ENCODE data around the gene NTRK2.

The NTRK2 gene

GRCh38 chr9:84940294-84940693 lies 270.8 kb downstream of the NTRK2 start:
- H3K27me3 Mint-ChIP-seq: no peaks in the 10 kb centered on the region
- no peaks in the 10 kb centered on the region for H3K9me3 Mint-ChIP-seq
- no peaks in the 10 kb centered on the region for H3K36me3 Mint-ChIP-seq (ENCODE audit: insufficient read depth)
- DNase-seq (ENCODE audit: low spot score in 2 of 2): no peak
- no peak overlapping the region for H3K4me3 Mint-ChIP-seq
- H3K27ac Mint-ChIP-seq (ENCODE audit: low read depth): no peak overlapping the region
- no peaks in the 10 kb centered on the region for H3K4me1 Mint-ChIP-seq
- no peak for ATAC-seq (replicated peaks; ENCODE audit: extremely low read depth, poor library complexity, severe bottlenecking)

- H3K27me3 Mint-ChIP-seq: no peaks in the 10 kb centered on the region
- H3K4me3 Mint-ChIP-seq: no peak overlapping the region
- H3K27ac Mint-ChIP-seq (ENCODE audit: low read depth): no peak overlapping the region
- ATAC-seq (replicated peaks; ENCODE audit: extremely low read depth, poor library complexity, severe bottlenecking) (no peak), DNase-seq (ENCODE audit: low spot score in 2 of 2) (no peak)
- no peaks in the 10 kb centered on the region for H3K4me1 Mint-ChIP-seq
- no peaks in the 10 kb centered on the region for H3K36me3 Mint-ChIP-seq (ENCODE audit: insufficient read depth)
- H3K9me3 Mint-ChIP-seq: no peaks in the 10 kb centered on the region
Measured at GRCh38 chr9:84941792-84942191, 272.3 kb downstream of the NTRK2 start.

- Mint-ChIP-seq H3K27ac (ENCODE audit: low read depth) (no peak overlapping the region), H3K4me3 (no peak overlapping the region), H3K9me3 (no peaks in the 10 kb centered on the region), H3K4me1 (no peaks in the 10 kb centered on the region), H3K36me3 (ENCODE audit: insufficient read depth) (peaks cover 3% of the 10 kb centered on the region), H3K27me3 (no peaks in the 10 kb centered on the region)
- DNase-seq (ENCODE audit: low spot score in 2 of 2) (no peak), ATAC-seq (replicated peaks; ENCODE audit: extremely low read depth, poor library complexity, severe bottlenecking) (no peak)
Measured at GRCh38 chr9:84943482-84944050, 274.0 kb downstream of the NTRK2 start.

GRCh38 chr9:84945878-84946538 lies 276.5 kb downstream of the NTRK2 start:
- no peak for ATAC-seq (replicated peaks; ENCODE audit: extremely low read depth, poor library complexity, severe bottlenecking)

DNA sequence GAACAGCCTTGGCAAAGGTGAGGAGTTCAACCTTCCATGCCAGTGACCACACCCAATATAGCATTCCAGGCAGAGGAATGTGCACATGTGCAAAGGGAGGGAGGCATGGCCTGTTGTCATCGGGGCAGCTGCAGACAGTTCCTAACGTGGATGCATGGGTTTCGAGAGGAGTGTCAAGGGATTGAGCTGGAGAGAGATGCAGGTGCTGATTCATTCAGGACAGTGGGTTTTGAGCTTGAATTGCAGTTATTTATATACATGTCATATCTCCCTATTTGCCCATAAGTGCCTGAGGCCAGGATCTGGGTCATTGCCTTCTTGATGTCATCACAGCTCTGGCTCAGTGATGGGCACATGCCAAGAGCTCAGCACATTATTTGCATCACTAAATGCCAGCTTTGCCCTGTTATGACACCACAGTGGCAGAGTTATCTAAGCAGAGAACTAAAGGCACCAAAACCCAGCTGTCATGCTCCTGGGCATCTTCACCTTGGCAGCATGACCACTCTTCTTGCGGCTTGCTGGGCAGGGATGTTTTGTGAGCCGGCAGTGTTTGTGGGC lies 278.0 kb downstream of the NTRK2 start:
- no peak for ATAC-seq (replicated peaks; ENCODE audit: extremely low read depth, poor library complexity, severe bottlenecking)
- DNase-seq (ENCODE audit: low spot score in 2 of 2): no peak
- H3K4me3 Mint-ChIP-seq: no peak overlapping the region
- no peaks in the 10 kb centered on the region for H3K27me3 Mint-ChIP-seq
- H3K36me3 Mint-ChIP-seq (ENCODE audit: insufficient read depth): peaks cover 3% of the 10 kb centered on the region
- no peaks in the 10 kb centered on the region for H3K4me1 Mint-ChIP-seq
- H3K27ac Mint-ChIP-seq (ENCODE audit: low read depth): no peak overlapping the region
- H3K9me3 Mint-ChIP-seq: no peaks in the 10 kb centered on the region

More at GRCh38 chr9:84945878-84946538, 276.5 kb downstream of the NTRK2 start:
- H3K4me1 Mint-ChIP-seq: no peaks in the 10 kb centered on the region
- no peaks in the 10 kb centered on the region for H3K9me3 Mint-ChIP-seq
- no peak for DNase-seq (ENCODE audit: low spot score in 2 of 2)
- no peak overlapping the region for H3K27ac Mint-ChIP-seq (ENCODE audit: low read depth)
- H3K27me3 Mint-ChIP-seq: no peaks in the 10 kb centered on the region
- peaks cover 3% of the 10 kb centered on the region for H3K36me3 Mint-ChIP-seq (ENCODE audit: insufficient read depth)
- H3K4me3 Mint-ChIP-seq: no peak overlapping the region

- Mint-ChIP-seq H3K27ac (ENCODE audit: low read depth) (no peak overlapping the region), H3K4me1 (peaks cover 6% of the 10 kb centered on the region), H3K36me3 (ENCODE audit: insufficient read depth) (peaks cover 3% of the 10 kb centered on the region), H3K4me3 (no peak overlapping the region), H3K9me3 (no peaks in the 10 kb centered on the region), H3K27me3 (peaks cover 10% of the 10 kb centered on the region)
- ATAC-seq (replicated peaks; ENCODE audit: extremely low read depth, poor library complexity, severe bottlenecking): no peak
- no peak for DNase-seq (ENCODE audit: low spot score in 2 of 2)
Measured at GRCh38 chr9:84949258-84949657, 279.7 kb downstream of the NTRK2 start.

- H3K9me3 Mint-ChIP-seq: no peaks in the 10 kb centered on the region
- ATAC-seq (replicated peaks; ENCODE audit: extremely low read depth, poor library complexity, severe bottlenecking) (no peak), DNase-seq (ENCODE audit: low spot score in 2 of 2) (no peak)
- H3K4me3 Mint-ChIP-seq: no peak overlapping the region
- peaks cover 3% of the 10 kb centered on the region for H3K36me3 Mint-ChIP-seq (ENCODE audit: insufficient read depth)
- peaks cover 16% of the 10 kb centered on the region for H3K27me3 Mint-ChIP-seq
- peaks cover 8% of the 10 kb centered on the region for H3K4me1 Mint-ChIP-seq
- no peak overlapping the region for H3K27ac Mint-ChIP-seq (ENCODE audit: low read depth)
Measured at GRCh38 chr9:84949971-84950370, 280.4 kb downstream of the NTRK2 start.

GRCh38 chr9:84950879-84951811 lies 281.6 kb downstream of the NTRK2 start:
- Mint-ChIP-seq H3K4me3 (no peak overlapping the region), H3K27ac (ENCODE audit: low read depth) (no peak overlapping the region), H3K4me1 (peaks cover 8% of the 10 kb centered on the region), H3K36me3 (ENCODE audit: insufficient read depth) (peaks cover 3% of the 10 kb centered on the region), H3K9me3 (no peaks in the 10 kb centered on the region), H3K27me3 (peaks cover 21% of the 10 kb centered on the region)
- no peak for ATAC-seq (replicated peaks; ENCODE audit: extremely low read depth, poor library complexity, severe bottlenecking)
- no peak for DNase-seq (ENCODE audit: low spot score in 2 of 2)

GRCh38 chr9:84953252-84953773 lies 283.8 kb downstream of the NTRK2 start:
- DNase-seq (ENCODE audit: low spot score in 2 of 2): no peak
- peaks cover 8% of the 10 kb centered on the region for H3K4me1 Mint-ChIP-seq
- H3K27ac Mint-ChIP-seq (ENCODE audit: low read depth): no peak overlapping the region
- no peaks in the 10 kb centered on the region for H3K36me3 Mint-ChIP-seq (ENCODE audit: insufficient read depth)
- H3K4me3 Mint-ChIP-seq: no peak overlapping the region
- ATAC-seq (replicated peaks; ENCODE audit: extremely low read depth, poor library complexity, severe bottlenecking): no peak
- no peaks in the 10 kb centered on the region for H3K9me3 Mint-ChIP-seq
- H3K27me3 Mint-ChIP-seq: peaks cover 32% of the 10 kb centered on the region

DNA sequence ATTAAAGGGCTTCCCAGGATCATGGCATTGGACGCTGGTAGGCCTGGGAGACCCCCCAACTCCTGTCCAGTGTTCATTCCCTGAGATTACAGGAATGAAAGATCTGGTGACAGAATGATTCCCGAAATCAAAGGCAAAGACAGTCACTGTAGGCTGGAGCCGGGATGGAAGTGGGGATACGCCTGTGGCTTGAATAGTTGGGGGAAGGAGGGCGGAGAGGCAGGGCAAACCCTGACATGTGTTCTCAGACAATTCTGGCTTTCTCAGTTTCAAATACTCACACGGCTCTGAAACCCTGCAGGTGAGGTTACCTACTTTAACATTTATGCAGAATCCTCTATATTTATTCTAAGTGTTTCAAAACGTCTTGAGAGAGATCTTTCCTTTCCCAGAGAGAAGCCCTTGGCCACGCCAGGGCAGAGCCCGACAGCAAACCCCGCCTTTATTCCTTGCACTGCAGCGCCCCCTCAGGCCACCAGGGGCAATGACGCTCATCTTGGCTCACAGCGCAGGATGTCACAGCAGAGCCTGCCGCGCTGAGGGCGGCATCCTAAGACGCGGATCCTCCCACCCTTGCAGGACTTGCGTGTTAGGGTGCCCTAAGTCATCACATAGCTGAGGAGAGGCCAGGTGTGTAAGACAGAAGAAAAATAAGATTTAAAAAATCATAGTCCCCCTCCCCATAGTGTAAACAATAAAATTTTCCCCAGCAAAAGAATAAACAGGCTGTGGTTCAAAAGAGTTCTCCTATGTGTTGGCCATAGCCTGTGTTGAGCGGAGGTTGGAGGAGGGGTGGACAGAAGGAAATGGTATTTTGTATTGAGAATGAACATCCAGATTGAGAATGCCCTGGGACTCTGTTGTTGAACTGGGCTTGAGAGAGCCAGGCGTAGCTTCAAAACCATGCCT lies 284.5 kb downstream of the NTRK2 start:
- Mint-ChIP-seq H3K4me3 (no peak overlapping the region), H3K9me3 (no peaks in the 10 kb centered on the region), H3K27ac (ENCODE audit: low read depth) (no peak overlapping the region), H3K36me3 (ENCODE audit: insufficient read depth) (no peaks in the 10 kb centered on the region), H3K27me3 (peaks cover 32% of the 10 kb centered on the region), H3K4me1 (peaks cover 8% of the 10 kb centered on the region)
- ATAC-seq (replicated peaks; ENCODE audit: extremely low read depth, poor library complexity, severe bottlenecking) (no peak), DNase-seq (ENCODE audit: low spot score in 2 of 2) (no peak)

DNA sequence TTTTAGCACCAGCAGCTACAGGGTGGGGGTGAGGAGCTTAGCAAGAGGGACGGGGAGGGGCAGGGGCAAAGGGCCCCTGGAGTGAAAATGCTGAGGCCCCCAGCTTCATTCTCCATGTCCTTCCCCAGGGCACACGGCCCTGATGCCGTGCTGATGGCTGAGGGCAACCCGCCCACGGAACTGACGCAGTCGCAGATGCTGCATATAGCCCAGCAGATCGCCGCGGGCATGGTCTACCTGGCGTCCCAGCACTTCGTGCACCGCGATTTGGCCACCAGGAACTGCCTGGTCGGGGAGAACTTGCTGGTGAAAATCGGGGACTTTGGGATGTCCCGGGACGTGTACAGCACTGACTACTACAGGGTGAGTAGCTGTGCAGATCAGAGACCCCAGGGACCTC lies 285.6 kb downstream of the NTRK2 start:
- ATAC-seq (replicated peaks; ENCODE audit: extremely low read depth, poor library complexity, severe bottlenecking) (no peak), DNase-seq (ENCODE audit: low spot score in 2 of 2) (no peak)
- peaks cover 8% of the 10 kb centered on the region for H3K4me1 Mint-ChIP-seq
- H3K9me3 Mint-ChIP-seq: no peaks in the 10 kb centered on the region
- no peak overlapping the region for H3K27ac Mint-ChIP-seq (ENCODE audit: low read depth)
- peaks cover 32% of the 10 kb centered on the region for H3K27me3 Mint-ChIP-seq
- no peak overlapping the region for H3K4me3 Mint-ChIP-seq
- H3K36me3 Mint-ChIP-seq (ENCODE audit: insufficient read depth): no peaks in the 10 kb centered on the region

GRCh38 chr9:84955971-84956370 lies 286.4 kb downstream of the NTRK2 start:
- Mint-ChIP-seq H3K27me3 (peaks cover 32% of the 10 kb centered on the region), H3K4me1 (peaks cover 8% of the 10 kb centered on the region), H3K36me3 (ENCODE audit: insufficient read depth) (no peaks in the 10 kb centered on the region), H3K4me3 (no peak overlapping the region), H3K27ac (ENCODE audit: low read depth) (no peak overlapping the region), H3K9me3 (no peaks in the 10 kb centered on the region)
- DNase-seq (ENCODE audit: low spot score in 2 of 2): no peak
- no peak for ATAC-seq (replicated peaks; ENCODE audit: extremely low read depth, poor library complexity, severe bottlenecking)

Measured in central memory CD8-positive, alpha-beta T cell (primary cell).